K562 (cell line): ENCODE data around the gene RHBG. TPM values are rescaled to one million over a fixed set of nuclear protein-coding genes. Genes with fewer than 3 reads are reported as not detected.

Source experiments
- ATAC-seq: fragments of 200-7000 bp; cut with Tn5 transposase; 3 replicates; pipeline ENCODE4 v1.9.1; 2020; ENCODE audit warnings: moderate library complexity
- BruUV-seq: library from RNA; stranded (reverse); fragments of 400-500 nt; replicated peaks from 2 replicates; lab custom pipeline; 2021; lab: Mats Ljungman, UMichigan
- CTCF ChIA-PET: fragments of 300-600 bp; formaldehyde crosslinking; extraction: SDS; loops from one replicate; lab custom pipeline; 2021; ENCODE audit warnings: low intra/inter-chr PET ratio; lab: Yijun Ruan, JAX
- POLR2A ChIA-PET: fragments of 300-600, 350-650 bp; sonication (Branson Sonifier 250); formaldehyde crosslinking; extraction: SDS; loops from one replicate; lab custom pipeline; 2021; ENCODE audit warnings: antibody characterized with exemption, inconsistent platforms; lab: Yijun Ruan, JAX
- DNase-seq, 4 experiments: peaks; one replicate each; pipeline versions ENCODE4 v3.0.0 to v3.0.0-alpha.2; 2011 to 2018; ENCODE audit warnings: low spot score in 3 of 4, mixed read lengths in 3 of 4; ENCODE audit errors: extremely low read depth in 1 of 4
- FAIRE-seq: peaks from 2 replicates; lab custom pipeline; 2011; peaks lifted over from hg19 to GRCh38; lab: Jason Lieb, UNC
- H2AFZ ChIP-seq: 2 replicates; pipeline ENCODE4 v1.6.0; 2011; ENCODE audit warnings: low read depth, low read length, control low read depth, inconsistent platforms
- H3K27ac ChIP-seq: fragments of 200-600 bp; 3 replicates; pipeline ENCODE4 v1.8.0; 2011; ENCODE audit warnings: low read depth, mild to moderate bottlenecking, control low read depth, inconsistent platforms, low read length, moderate library complexity, mixed read lengths; ENCODE audit errors: extremely low read depth
- H3K27me3 ChIP-seq, 2 experiments: fragments of 300-600 bp in 1 of 2; 2 replicates in 1 of 2; 3 replicates in 1 of 2; pipeline versions ENCODE4 v1.6.0 to v1.8.0; 2011; ENCODE audit warnings: inconsistent platforms in 2 of 2, low read length in 2 of 2, mild to moderate bottlenecking in 1 of 2, mixed read lengths in 1 of 2, moderate library complexity in 1 of 2; ENCODE audit not compliant: control insufficient read depth in 2 of 2, insufficient read depth in 2 of 2
- H3K36me3 ChIP-seq: fragments of 300-600 bp; 3 replicates; pipeline ENCODE4 v1.8.0; 2011; ENCODE audit warnings: mild to moderate bottlenecking, low read length, inconsistent platforms; ENCODE audit not compliant: control insufficient read depth, insufficient read depth
- H3K4me1 ChIP-seq, 2 experiments: fragments of 200-600 bp in 1 of 2; replicated peaks in 1 of 2; 2 replicates in 1 of 2; 3 replicates in 1 of 2; pipeline versions ENCODE4 v1.5.1 to v1.8.0; 2011; ENCODE audit warnings: inconsistent platforms in 2 of 2, low read length in 2 of 2, mild to moderate bottlenecking in 1 of 2, mixed read lengths in 1 of 2, moderate library complexity in 1 of 2; ENCODE audit not compliant: control insufficient read depth in 2 of 2, insufficient read depth in 2 of 2
- H3K4me2 ChIP-seq: 2 replicates; pipeline ENCODE4 v1.6.1; 2011; ENCODE audit warnings: low read length, control low read depth, inconsistent platforms, mixed read lengths; ENCODE audit not compliant: insufficient read depth
- H3K4me3 ChIP-seq: fragments of 200-600 bp; sonication (generic), shearing (Covaris generic); 2 replicates; pipeline ENCODE4 v1.5.1; 2016; ENCODE audit warnings: control low read depth, inconsistent platforms
- H3K79me2 ChIP-seq: fragments of 200-600 bp; 3 replicates; pipeline ENCODE4 v1.8.0; 2011; ENCODE audit warnings: low read length, inconsistent platforms; ENCODE audit not compliant: control insufficient read depth, insufficient read depth
- H3K9ac ChIP-seq, 2 experiments: 2 replicates each; pipeline versions ENCODE4 v1.6.0 to v1.6.1; 2011; ENCODE audit warnings: low read depth in 2 of 2, low read length in 2 of 2, control low read depth in 1 of 2, inconsistent platforms in 1 of 2, mild to moderate bottlenecking in 1 of 2, mixed read lengths in 1 of 2; ENCODE audit not compliant: insufficient read depth in 1 of 2
- H3K9me1 ChIP-seq: one replicate; pipeline ENCODE4 v1.6.0; 2011; ENCODE audit warnings: inconsistent platforms, mild to moderate bottlenecking, low read length, moderate library complexity; ENCODE audit not compliant: control insufficient read depth, insufficient read depth
- H3K9me3 ChIP-seq: replicated peaks from 2 replicates; pipeline ENCODE4 v1.5.1; 2011; ENCODE audit warnings: low read depth, low read length, inconsistent platforms; ENCODE audit not compliant: control insufficient read depth, insufficient read depth
- H4K20me1 ChIP-seq: replicated peaks from 2 replicates; pipeline ENCODE4 v1.6.1; 2011; ENCODE audit warnings: low read length, inconsistent platforms, mixed read lengths; ENCODE audit not compliant: control insufficient read depth, insufficient read depth
- CTCF ChIP-seq, 3 experiments: IDR thresholded peaks in 2 of 3; conservative IDR thresholded peaks in 1 of 3; 2 replicates each; pipeline ENCODE4 v1.5.1; 2011 to 2012; ENCODE audit warnings: low read length in 3 of 3, mild to moderate bottlenecking in 3 of 3, control low read depth in 2 of 3, improper control_type of control experiment in 1 of 3, inconsistent platforms in 1 of 3, low read depth in 1 of 3, mixed read lengths in 1 of 3, moderate library complexity in 1 of 3; ENCODE audit not compliant: insufficient read depth in 2 of 3
- HNRNPH1 ChIP-seq: fragments of 200-400 bp; formaldehyde crosslinking; optimal IDR thresholded peaks from 2 replicates; pipeline ENCODE3; 2017; ENCODE audit warnings: low read depth, mild to moderate bottlenecking, low read length, moderate library complexity
- RAD21 ChIP-seq, 2 experiments: fragments of 250-450 bp in 1 of 2; fragments of 450-650 bp in 1 of 2; sonication (Bioruptor Pico) in 1 of 2; formaldehyde crosslinking in 1 of 2; IDR thresholded peaks in 1 of 2; conservative IDR thresholded peaks in 1 of 2; 2 replicates each; pipeline versions ENCODE4 v1.4.0 to v1.8.0; 2020 to 2022; ENCODE audit warnings: mild to moderate bottlenecking in 2 of 2, moderate library complexity in 1 of 2
- REST ChIP-seq, 2 experiments: fragments of 450-650 bp; formaldehyde crosslinking in 1 of 2; IDR thresholded peaks; 2 replicates each; pipeline versions ENCODE4 v1.4.0 to v1.6.1; 2014 to 2020; ENCODE audit warnings: mild to moderate bottlenecking in 2 of 2, borderline replicate concordance in 1 of 2, low read depth in 1 of 2
- WGBS: fragments of 100-300 bp; shearing (Covaris generic); methylation state at CpG from one replicate; pipeline ENCODE4 v1.1.6; 2016; ENCODE audit warnings: low coverage, mixed read lengths; ENCODE audit not compliant: insufficient coverage; ENCODE audit errors: missing lambda C conversion rate; 5-methylcytosine and 5-hydroxymethylcytosine counted together
- in situ Hi-C: fragments of 300-500 bp; cut with MboI; formaldehyde crosslinking; loops from 4 replicates; pipeline ENCODE4 v1.15.0; 2018; ENCODE audit warnings: inconsistent platforms, mixed read lengths
- intact Hi-C: fragments of 100-400 bp; cut with micrococcal nuclease; formaldehyde crosslinking; loops from 2 replicates; pipeline ENCODE4 v1.14.2; 2022
- polyA plus RNA-seq, 8 experiments: library from polyadenylated mRNA; depleted of rRNA in 4 of 8; stranded (reverse) in 5 of 8; unstranded in 3 of 8; fragments of >200 nt; fragmentation: Nextera tagmentation in 2 of 8; fragmentation: Illumina TruSeq in 1 of 8; extraction: Ambion mirVana in 2 of 8; extraction: Trizol in 1 of 8; gene quantifications; 2 replicates each; pipeline versions ENCODE4 v1.2.1 to v1.2.3, GENCODE V29; 2011 to 2014; ENCODE audit warnings: inconsistent platforms in 1 of 8, missing spikeins in 1 of 8
- total RNA-seq, 7 experiments: library from RNA; depleted of rRNA in 6 of 7; stranded (reverse); fragments of >200 nt in 6 of 7; fragmentation: Illumina TruSeq in 2 of 7; extraction: Trizol in 2 of 7; gene quantifications; 2 replicates each; pipeline versions ENCODE4 v1.2.1 to v1.2.3, GENCODE V29; 2011 to 2021; ENCODE audit warnings: low replicate concordance in 1 of 7

The RHBG gene
- total and polyA plus RNA-seq, 9 of the 15 experiments (the other 6 are each of a cell fraction or from before 2014, with no cell fraction given), result not detected

GRCh38 chr1:156319664-156320063 lies 49.3 kb upstream of the RHBG start:
- WGBS, result 85% methylated on average over 1 of the region's 1 CpG
- ATAC-seq (no peak), DNase-seq (no peak), FAIRE-seq (no peak)
- Histone ChIP-seq H3K4me3 (no peak overlapping the region), H3K9me3 (no peaks in the 10 kb centered on the region), H4K20me1 (no peaks in the 10 kb centered on the region), H3K4me1 (no peaks in the 10 kb centered on the region), H3K9me1 (no peaks in the 10 kb centered on the region), H2AFZ (no peak overlapping the region), H3K27ac (no peak overlapping the region), H3K9ac (no peak overlapping the region), H3K79me2 (no peaks in the 10 kb centered on the region; the same call in 2 of the 3 replicates), H3K36me3 (peaks cover 91% of the 10 kb centered on the region), H3K4me2 (no peak overlapping the region), H3K27me3 (no peaks in the 10 kb centered on the region)
- intact Hi-C loops (no loop called here), in situ Hi-C loops (no loop called here)
- POLR2A ChIA-PET, result interaction anchor here (0.6 to 1.4 kb wide), 6 partner anchors 12 to 190 kb away, joined by 3 to 4 read pairs (median 3); partner anchors contain the start of gene PMF1
- no peak for TF ChIP-seq HNRNPH1
- peak; percentile 20; the same call in 1 of the 2 replicates for TF ChIP-seq REST (IDR thresholded peaks at IDR 0.05; ENCODE audit: borderline replicate concordance)
- TF ChIP-seq REST (CRISPR knock-in tag; IDR thresholded peaks at IDR 0.05; ENCODE audit: low read depth), result no peak
- peak; percentile 25 to 55 (median 54); a peak in 4 of 6 replicates for TF ChIP-seq CTCF (IDR thresholded peaks at IDR 0.05 in 2 of 3, conservative IDR thresholded peaks at IDR 0.05 in 1 of 3; ENCODE audit: insufficient read depth in 2 of 3, low read depth in 1 of 3, low read length in 3 of 3)
- peak; percentile 30 to 45; a peak in 3 of 4 replicates for TF ChIP-seq RAD21 (CRISPR knock-in tag; conservative IDR thresholded peaks at IDR 0.05 in 1 of 2, IDR thresholded peaks at IDR 0.05 in 1 of 2)
- no TSS peak for BruUV-seq
- CTCF ChIA-PET, result interaction anchor here (0.6 to 1.8 kb wide), 5 partner anchors 18 to 229 kb away, joined by 5 to 8 read pairs (median 6); no protein-coding TSS in a partner anchor
